SW 1271 (cell line): ENCODE results near the gene MT1X.

ENCODE experiments used
- DNase-seq, 2 experiments: peaks; one replicate each; lab custom pipeline; 2025; lab: John Stamatoyannopoulos, UW

The MT1X gene

DNA sequence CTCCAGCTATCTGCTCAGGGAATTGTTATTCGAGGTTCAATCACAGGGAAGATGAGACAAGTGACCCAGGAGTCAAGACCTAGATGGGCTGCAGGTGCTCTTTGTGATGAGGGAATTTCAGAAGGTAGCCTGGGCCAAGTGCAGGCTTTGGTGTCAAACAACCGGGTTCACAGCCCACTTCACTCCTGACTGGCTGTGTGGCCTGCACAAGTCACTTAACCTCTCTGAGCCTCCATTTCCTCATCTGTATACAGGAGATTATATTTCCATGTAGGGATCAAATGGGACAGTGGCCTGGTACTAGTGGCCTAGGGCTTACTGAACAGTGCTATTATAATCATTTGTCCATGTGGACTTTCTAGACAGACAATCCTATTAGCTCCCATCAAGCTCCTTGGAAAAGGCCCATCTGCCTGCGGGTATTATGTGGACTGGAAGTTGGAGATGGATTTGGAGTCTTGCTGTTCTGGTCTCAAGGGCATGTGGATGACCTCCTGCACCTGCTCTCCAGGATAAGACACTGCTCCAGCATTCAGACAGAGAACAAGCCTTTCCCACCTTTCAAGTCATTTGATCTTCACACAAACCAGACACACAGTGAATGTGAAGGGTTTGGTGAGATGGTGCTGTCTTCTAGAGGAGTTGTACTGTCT is 3.1 kb upstream of the MT1X start:
- no peak for DNase-seq

DNA sequence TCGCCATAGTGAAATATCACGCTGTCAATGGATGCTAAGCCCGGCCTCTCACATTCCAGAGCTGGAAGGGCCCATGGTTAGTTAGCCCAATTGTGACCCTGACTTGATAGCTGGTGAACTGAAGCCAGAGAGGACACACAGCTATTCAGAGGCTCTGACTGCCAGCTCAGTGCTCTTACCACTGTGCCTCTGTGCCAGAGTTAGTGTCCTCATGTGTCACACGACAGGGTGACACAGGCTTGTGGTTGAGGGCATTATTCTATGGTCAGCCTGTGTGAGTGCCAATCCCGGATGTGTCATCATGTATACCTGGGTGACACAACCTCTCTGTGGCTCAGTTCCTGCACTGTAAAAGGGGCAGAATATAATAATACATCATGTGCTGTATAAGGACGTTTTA is 2.5 kb upstream of the MT1X start:
- no peak for DNase-seq

DNA sequence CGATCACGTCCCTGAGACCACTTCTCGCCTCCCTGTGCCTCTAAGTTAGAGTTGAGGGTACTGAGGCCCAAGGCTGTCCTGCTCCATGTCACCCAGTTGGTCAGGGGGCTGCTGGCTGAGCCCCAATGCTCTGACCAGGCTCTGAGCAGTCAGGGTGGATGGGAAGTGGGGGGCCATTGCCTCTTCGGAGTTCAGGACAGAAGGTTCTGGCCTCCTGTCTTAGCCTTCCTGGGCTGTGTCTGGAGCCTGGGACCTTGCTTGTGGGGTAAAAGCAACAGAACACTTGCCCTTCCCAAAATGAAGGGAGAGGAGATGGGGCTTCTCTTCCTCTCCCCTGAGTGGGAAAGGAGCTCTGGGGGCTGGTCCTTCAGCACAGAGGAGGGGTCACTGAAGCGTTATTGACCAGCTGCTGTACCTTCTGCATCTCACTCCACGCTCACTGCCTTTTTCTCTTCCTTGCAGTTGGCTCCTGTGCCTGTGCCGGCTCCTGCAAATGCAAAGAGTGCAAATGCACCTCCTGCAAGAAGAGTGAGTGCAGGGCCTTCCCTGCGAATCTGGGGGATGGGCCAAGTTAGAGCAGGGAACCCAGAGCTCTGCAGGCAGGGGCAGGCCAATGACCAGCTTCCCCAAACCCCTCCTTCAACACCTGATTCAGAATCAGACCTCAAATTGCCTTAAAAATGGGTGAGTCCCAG is 580 bp downstream of the MT1X start:
- no peak for DNase-seq

DNA sequence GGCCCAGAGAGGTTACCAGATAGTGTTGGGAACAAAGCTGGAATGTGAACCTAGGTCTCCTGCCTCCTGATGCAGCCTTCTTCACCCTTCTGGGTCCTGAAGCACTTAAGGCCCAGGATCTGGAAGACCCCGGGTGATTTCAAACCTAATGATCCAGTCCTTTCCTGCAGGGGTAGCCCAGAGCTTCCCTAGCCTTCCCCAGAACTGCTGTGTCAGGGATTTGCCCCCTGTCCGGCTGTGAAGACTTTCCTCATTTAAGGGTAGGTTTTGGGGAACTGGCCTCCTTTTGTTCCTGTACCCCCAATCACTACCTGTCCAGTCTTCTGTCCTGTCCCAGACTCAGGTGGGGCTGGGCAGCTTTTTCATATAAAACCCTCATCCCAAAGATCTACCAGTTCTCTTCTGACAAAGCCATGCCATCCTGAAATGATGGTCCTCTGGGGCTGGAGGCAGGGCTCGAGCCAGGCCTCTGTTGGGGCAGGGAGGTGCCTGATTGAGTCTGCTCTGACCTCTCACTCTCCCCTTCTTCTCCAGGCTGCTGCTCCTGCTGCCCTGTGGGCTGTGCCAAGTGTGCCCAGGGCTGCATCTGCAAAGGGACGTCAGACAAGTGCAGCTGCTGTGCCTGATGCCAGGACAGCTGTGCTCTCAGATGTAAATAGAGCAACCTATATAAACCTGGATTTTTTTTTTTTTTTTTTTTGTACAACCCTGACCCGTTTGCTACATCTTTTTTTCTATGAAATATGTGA is 1.3 kb downstream of the MT1X start:
- no peak for DNase-seq

DNA sequence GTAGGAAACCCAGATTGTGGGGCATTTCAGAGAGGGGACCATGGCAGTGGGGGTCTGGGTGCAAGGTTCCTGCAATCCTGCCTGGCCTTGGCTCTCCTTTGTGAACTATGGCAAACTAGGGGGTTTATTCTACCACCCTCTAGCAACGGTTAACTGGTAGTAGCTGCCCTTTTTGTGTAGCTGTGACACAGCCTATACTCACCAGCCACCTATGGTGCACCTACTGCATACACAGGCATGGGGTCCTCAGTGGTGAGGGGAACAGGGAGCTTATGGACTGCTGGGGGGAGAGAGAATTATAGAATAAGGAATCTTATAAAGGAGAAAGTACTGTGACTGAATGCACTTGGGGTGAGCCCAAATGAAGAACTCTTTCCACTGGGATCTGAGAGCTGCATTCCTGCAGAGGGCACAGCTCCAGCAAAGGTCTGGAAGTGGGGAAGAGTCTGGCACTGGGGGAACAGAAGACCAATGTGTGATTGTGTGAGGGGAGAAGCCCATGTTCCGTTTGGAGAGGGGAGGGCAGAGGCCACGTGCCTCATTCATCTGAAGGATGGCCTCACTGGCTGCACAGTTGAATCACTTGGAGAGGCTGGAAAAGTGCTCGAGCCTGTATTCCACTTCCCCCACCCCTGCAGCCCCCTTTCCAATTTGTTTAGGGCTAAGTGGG is 2.1 kb downstream of the MT1X start:
- DNase-seq = no peak

DNA sequence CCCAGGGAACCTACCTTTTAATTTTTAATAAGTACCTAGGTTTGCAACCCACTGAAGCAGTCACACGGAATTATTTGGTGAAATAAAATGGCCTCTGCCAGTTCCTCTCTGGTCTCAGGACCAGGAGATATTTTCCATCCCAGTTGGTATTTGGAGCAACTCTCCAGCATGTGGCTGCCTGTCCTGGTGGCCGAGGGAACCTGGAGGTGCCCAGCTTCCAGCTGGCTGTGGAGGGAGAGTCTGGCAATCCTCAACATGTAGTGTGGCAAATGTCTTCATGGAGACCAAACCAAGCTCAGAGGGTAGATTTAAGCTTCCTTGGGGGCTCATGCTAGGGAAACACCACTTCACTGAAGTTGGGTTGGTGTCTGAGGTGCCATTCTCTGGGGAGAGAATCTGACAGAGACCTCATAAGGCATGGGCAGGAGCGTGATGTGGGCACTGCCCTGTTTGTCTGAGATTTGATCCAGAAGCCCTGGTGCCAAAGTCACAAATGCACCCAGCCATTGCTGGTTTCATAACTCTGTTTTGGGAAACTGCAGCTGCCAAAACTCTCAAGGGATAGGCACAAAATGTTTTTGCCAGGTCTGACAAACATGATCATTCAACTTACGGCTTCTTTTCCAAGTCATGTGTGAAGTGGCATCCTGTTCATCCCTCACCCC is 2.8 kb downstream of the MT1X start:
- no peak for DNase-seq

DNA sequence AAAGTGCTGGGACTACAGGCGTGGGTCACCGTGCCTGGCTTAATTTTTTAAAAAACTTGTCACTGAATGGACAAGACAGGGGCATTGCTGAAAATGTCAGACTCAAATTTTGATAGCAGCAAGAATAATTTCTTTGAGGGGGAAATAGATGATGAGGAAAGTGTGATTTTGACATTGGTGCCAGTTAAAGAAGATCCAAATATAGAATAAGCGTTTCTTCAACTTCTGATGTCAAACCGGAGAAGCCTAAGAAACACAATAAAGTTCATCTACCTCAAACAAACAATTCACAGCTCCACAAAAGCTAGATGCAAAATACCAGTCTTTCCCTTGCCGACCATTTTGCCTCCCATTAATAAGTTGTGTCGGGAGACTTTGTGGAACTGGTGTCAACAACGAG is 4.5 kb downstream of the MT1X start:
- no peak for DNase-seq

DNA sequence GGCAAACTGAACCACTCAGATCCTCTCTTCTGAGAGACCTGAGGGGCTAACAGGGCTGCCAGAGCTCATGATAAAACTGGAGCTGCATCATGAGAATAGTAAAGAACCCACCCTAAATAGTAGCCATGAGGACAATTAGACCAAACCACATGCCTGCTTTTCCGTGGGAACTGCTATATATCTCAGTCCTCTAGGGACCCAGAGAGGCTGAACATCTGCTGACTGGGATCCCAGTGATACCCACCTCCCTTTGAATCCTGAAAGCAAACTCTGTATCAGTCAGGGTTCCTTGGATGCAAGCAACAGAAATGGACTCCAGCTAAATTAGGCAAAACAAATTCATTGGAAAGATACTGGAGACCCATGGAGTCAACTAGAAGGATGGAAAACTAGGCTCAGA is 6.5 kb downstream of the MT1X start:
- DNase-seq = no peak

DNA sequence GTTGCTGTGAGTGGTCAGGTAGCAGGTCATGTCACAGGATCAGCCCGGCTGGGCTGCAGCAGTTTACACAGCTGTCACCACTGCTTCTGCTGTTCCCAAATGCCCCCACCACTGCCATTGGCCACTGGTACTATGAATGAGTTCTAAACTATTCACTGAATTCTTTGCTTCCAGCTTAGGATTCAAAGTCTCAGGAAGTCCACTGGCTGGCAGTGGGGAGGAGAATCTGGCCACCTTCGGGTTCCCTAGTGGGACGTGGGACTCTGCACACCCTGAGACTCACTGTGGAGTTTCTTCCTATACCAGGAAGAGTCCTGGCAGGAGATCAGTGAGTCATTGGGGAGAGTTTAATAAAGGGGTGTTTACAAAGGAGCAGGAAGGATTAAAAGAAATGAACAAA is 6.9 kb downstream of the MT1X start:
- no peak for DNase-seq

DNA sequence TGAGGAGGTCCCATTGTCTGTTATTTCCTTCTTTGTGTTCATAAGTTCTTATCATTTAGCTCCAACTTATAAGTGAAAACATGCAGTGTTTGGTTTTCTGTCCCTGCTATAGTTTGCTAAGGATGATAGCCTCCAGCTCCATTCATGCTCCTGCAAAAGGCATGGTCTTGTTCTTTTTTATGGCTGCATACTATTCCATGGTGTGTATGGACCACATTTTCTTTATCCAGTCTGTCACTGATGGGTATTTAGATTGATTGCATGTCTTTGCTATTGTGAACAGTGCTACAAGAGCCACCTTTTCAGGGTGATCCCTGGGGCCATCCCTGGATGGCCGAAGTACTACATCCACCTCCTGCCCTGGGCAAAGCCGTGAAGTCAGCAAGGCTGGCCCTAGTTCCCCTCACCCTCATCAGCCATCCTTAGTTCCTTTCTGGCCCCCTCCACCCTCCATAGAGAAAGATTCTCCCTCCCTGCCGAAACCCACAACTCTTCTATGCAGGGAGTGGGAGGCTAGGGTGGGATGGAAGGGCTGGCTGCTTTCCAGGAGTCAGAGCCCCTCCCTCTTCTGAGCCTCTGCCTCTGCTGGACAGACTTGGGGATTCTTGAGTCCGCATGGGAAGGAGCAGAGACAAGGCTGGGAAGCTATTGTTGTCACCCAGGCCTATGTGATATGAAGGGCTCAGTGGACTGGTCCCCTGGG is 8.3 kb downstream of the MT1X start:
- no peak for DNase-seq

DNA sequence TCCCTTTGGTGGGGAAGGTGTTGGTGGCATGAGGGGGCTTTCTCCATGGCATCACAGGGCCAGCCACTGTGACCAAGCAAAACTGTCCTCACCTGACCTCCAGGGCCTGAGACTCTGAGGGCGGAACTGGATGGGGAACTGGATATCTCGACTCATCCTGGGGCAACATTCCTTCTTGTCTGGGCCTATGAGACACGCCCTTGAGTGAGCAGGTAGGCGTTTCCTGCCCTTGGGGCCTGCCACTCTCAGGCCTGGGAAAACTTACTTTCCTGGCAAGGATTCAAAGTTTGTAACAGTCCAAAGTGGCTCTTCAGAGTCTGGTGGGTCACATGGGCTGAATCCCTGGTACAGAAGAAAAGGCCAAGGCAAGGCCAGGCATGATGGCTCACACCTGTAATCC is 9.6 kb downstream of the MT1X start:
- DNase-seq = no peak

DNA sequence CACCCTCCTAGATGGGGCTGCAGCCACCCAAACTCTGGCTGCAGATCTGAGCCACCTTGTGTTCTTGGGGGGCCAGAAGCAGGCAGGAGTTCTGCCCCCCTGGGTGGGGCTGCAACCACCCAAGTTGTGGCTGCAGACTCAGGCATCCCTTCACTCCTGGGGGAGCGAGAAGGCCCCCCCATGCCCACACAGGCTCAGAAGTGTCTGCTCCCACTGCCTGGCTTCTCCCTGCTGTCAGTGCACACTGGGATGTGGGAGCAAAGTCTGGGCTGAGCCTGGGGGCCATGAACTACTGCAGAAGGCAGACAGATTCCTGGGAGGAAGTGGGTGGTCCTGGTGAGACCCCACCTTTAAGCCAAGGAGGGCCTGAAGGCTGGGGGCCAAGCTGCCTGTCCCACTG is 13.0 kb downstream of the MT1X start:
- no peak for DNase-seq

DNA sequence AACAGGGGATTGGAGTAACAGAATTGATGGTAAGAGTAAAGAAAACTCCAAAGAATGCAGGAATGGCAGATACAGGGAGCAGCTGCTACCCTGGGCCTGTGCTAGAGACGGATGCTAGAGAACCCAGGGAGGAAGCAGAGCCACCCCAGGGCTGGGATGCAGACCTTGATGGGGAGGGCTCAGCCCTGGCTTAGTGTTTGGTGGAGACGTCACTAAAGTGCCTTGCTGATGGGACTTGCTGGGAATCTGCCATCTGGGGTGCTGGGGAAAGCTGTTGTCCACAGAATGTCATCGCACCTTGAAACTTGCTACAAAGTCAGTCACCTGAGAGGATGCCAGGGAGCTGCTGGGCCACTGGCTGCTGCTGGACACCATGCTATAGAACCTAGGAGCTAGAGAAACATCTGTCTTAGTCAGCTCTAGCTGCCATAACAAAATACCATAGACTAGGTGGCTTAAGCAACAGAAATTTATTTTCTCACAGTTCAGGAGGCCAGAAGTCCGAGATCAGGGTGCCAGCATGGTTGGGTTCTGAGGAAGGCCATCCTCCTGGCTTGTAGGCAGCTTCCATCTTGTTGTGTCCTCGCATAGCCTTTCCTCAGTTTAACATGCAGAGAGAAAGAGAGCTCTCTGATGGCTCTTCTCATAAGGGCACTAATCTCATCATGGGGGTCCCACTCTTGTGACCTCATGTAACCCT is 15.3 kb downstream of the MT1X start:
- no peak for DNase-seq

DNA sequence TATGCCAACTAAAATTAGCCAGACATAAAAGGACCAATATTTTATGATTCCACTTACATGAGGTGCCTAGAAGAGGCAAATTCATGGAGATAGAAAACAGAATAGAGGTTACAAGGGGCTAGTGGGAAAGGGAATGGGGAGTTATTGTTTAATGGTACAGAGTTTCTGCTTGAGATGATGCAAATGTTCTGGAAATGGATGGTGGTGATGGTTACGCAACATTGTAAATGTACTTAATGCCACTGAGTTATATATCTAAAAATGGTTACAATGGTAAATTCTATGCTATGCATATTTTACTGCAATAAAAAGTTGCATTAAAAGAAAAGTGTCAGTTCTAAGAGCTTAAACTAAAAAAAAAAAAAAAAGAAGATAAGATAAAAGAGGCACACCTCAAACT is 17.9 kb downstream of the MT1X start:
- DNase-seq = no peak

DNA sequence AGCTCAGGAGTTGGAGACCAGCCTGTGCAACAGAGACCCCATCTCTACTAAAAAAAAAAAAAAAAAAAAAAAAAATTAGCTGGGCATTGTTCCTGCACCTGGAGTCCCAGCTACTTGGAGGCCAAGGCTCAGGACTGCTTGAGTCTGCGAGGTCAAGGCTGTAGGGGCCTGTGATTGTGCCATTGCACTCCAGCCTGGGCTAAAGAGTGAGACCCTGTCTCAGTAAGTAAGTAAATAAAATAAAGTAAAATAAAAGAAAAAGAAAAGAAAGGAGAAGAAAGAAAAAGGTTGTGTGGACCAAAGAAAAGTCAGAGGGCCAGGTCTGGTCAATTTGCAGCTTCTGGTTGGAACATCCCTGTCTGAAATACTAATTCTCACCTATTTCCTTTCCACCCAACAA is 18.4 kb downstream of the MT1X start:
- no peak for DNase-seq

DNA sequence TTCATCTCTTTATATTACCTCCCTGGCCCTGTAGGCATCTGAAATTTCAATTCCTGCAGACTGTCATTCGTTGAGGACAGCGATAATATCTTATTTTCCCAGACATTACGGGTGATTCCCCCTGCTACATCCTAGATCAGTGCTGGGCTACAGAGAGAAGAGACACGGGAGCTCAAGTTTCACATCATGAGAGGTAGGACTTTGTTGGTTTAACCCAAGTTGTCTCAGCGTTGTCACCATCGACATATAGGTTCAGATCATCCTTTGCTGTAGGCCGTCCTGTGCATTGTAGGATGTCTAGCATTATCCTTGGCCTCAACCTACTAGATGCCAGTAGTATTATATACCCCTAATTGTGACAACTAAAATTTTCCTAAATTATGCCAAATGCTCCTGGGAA is 19.3 kb downstream of the MT1X start:
- no peak for DNase-seq

DNA sequence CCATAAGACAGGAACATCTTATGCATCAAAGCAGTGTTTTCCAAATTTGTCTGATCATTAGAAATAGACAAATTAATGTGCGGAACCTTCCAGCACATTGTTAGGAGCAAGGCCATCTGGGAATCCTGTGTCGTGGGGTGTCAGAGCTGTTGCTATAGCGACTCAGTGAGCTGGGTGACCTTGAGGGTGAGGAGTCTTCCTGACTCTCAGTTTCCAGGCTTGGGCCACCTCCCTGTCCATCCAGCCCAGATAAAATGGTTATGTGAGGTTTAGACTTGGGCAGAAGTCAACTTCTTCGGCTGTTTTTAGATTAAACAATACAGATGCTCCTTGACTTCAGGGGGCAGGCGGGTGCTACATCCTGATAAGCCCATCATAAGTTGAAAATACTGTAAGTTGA is 20.6 kb downstream of the MT1X start:
- DNase-seq = no peak

DNA sequence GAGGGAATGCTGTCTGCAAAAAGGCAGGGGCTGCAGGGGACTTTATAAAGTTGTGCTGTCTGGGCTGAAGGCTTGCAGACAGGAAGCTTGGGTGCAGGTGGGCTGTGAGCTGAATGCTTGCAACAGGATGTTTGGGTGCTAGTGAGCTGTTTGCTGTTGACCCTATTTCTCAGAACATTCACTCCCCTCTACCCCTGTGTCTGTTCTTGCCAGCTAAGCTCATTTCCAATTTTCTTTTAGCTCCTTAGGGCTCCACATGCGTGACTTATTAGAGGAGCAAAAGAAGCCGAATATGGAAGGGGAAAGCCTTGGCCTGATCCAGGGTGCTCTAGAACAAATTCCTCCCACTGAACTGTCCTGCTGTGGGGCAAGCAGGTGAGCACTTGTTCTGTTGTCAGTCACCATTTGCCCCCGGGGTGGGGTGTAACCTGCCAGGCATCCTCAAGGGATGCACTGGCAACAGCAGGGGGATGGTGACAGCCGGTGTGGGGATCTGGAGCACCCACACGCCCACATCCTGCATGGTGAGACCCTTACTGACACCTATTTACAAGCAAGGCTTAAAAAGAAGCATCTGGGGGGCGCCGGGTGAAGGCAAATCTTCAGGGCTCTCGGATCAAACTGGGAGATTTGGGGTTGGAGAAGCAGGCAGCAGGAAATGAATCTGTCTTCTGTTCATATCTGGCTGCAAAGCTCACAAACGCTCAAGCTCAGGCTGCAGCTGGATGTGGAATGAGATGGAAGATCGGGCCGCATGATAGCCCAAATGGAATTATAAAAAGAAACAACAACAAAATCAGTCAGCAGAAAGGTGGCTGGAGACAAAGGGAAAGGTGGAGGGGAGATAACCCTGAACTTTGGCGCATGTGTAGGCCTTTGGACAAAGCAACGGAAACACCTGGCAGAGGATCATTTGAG is 26.5 kb downstream of the MT1X start:
- DNase-seq = no peak

DNA sequence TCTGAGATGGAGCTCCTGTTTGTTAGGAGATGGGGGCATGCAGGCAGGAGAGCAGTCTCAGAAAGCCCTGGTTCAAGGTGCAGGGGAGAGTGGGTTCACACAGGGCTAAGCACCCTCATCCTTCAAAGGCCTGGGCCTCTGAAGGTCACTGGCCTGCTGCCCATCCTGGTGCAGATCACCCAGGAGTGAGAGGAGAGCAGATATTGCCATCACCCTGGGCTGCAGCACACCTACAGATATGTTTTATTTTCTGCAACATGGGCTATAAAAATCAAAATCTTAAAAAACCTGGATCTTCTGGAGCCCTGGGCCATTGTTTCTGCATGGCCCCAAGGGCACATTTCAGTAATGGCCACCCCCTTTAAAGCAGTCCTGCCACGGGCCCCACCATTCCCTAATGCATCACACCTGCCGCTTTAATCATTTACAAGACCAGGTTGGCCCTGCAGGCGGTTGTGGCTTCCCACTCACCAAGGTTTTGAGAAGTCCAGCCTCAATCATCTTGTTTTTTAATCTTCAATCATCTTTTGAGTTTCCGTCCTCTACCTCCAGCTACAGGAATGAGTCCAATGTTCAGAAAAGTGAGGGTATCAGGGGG is 27.3 kb downstream of the MT1X start:
- no peak for DNase-seq
